HUDEP-2 (cell line): ENCODE data around the gene SETBP1.

ENCODE experiments used
- DNase-seq, 76 experiments: peaks; one replicate each; lab custom pipeline; 2025; ENCODE audit not compliant: unreplicated experiment in 76 of 76; lab: John Stamatoyannopoulos, UW

The SETBP1 gene

DNA sequence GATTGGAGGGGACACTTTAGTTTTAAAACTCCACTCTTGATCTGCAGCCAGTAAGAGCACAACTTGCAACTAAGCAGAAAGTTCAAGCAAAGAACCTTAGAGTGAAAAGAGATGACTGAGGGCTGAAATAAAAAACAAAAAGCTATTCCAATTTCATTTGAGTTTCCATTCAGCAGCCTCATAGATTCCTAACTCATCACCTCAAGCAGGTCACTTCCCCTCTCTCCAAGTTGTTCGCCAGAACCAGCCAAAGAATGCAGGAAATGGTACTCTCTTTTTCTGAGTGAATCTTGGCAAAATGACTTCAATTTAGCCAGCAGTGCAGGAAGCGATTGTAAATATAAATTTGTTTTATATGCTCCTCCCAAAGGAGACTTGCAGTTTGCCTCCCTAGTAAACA, 213.3 kb downstream of the SETBP1 start:
- DNase-seq, result no peak

DNA sequence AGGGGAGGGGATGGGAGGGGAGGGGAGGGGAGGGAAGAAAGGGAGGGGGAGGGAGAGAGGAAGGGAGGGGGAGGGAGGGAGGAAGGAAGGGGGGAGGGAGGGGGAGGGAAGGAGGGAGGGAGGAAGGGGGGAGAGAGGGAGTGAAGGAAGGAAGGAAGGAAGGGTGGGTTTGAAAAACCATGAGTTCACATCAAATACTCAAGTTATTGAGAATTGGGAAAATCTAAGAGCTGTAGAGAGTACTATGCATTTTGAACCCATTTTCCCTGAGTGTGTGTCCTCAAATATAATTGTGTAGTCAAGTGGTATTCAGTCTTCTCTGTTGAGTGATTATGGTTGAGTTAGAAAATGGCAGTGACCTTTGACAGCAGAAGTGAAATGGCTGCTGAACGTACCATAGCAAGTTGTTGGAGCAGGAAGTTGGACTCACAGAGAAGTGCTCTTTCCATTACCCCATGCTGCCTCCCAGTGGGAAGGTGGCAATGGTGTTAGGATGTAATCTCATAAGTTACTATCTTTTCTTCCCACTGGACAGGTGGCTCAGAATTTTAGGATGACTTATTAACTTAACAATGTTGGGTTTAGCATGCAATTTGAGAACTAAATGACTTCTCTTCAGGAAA, 214.6 kb downstream of the SETBP1 start:
- DNase-seq, result peak in 12 of 76 experiments; percentile 1 to 50 (median 21)

DNA sequence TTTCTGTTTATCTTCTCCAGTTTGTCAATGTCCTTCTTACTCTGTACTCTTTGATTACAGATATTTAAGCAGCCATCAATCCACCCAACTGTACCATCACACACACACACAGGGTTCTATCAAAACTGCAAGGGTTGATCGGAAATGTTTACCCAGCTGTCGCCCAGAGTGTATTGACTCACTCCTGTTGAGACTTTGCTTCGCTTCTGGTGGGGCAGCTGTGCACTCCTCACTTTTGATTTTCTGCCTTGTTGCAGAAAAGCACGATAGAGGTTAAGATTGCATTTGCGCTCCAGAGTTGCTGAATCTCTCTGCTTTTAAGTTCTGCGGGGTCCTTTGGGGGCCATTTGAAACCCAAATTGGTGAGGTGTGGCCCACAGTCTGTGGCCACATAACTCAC, 216.2 kb downstream of the SETBP1 start:
- no peak for DNase-seq

DNA sequence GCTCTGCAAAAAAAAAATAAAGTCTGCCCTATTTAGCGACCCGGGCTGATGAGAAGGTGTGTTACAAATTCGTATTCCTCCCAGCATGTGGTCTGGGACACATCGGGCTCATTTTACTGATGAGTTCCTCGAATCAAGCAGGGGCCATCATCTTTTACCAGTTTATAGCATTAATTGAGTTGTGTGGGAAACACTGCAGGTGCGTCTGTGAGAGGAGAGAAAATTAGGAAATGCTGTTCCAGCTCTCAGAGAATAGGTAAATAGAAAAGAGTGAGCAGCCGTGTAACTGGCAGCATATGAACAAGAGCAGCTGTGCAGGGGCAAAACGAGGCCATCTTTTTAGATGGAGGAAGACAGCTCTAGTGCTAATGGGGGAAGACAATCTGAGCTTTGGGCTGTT, 216.7 kb downstream of the SETBP1 start:
- DNase-seq, result no peak

DNA sequence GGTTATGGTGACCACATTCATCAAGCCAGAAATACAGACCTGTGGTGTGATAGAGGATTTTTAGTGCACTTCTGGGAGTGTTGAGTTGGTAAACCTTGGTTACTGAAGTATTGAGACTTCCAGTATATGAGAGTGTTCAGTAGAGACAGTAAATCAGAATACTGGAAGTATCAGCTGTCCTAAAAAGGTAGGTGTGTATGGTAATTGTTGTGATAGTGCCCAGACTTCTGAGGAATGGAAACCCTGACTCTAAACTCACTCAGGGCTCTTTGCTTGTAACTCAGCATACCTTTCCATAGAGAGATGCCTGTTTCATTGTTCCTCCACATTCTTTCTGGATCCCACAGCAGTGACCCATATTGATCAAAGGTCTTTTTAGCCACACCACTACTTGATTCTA, 217.1 kb downstream of the SETBP1 start:
- DNase-seq, result no peak

DNA sequence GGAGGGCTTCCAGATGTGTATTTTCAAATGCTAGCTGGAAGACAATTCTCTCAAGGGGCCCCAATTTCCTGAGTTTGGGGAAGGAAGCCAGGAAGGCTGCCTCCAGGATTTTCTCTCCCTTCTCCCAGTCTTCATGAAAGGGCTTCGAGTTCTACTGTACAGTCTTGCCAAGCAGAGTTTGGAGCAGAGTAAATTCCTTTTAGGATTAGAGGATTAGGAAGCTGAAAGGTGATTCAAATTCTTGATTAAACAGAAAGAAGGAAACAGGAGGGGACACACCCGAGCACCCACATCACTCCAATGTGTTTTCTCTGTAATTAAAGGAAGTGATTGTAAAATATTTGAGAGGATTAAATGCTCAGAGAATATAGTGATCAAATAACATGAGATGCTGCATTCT, 217.8 kb downstream of the SETBP1 start:
- no peak for DNase-seq

DNA sequence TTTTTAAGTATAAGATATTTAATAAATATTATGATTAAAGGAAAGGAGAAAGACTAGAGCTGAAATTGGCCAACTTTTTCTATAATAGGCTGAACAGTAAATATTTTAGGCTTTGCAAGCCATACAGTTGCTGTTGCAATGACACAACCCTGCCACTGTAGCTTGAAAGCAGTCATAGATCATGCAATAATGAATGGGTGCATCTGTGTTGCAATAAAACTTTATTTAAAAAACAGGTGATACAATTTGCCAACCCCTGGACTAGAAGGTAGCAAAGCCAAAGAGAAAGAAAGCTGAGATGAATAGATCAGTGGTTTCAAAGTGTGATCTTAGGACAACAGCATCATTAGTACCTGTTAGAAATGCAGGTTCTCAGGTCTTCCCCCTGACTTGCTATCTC, 219.1 kb downstream of the SETBP1 start:
- no peak for DNase-seq

DNA sequence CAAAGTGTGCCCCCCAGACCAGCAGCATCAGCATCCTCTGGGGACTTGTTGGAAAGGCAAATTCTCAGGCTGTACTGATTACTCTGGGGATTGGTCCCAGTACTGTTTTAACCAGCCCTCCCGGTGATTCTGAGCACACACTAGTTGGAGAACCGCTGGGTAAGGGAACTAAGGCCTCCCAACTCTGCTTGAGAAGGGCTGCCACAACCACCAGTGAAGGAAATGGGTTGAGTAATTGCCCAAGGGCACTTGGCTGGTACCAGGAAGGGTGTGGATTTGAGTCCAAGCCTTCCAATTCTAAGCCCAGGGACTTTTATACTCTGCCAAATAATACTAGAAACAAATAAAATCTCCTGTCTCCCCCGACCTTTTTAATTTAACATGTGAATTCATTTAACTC, 219.9 kb downstream of the SETBP1 start:
- DNase-seq, result no peak

DNA sequence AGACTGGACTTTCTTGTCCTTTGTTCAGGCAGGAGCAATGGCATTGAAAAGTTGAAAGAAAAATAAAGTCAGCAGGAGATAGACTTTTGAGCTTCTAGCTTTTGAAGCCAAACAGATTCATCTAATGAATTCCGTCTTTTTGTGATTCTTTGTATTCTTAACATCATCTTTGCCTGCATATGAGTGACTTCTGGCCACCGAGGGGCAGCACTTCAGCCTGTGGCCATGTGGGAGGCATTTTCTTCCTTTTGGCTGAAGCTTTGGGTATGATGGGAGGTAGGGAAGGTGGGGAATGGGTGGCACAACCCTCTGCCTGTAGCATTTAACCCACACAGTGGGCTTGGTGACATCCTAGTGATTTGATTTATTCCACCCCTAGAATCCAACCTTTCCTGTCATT, 220.6 kb downstream of the SETBP1 start:
- DNase-seq, result peak in 1 of 76 experiments; percentile 6

DNA sequence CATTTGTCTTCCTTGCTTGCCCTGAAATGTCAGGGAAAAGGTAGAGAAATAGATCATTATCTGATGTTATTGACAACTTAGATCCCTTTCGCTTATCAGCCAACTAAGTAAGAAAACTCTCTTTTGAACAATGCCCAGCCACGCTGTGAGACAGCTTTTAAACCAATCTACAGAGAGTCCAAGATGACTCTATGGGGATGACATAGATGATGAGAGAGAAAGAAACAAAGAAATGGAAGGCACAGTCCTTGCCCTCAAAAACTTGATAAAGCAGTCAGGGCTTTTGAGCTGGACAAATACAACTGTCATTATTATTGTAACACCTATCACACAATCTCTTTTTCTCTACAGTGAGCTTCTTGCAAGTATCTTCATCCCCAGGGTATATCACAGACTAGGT, 222.6 kb downstream of the SETBP1 start:
- no peak for DNase-seq

DNA sequence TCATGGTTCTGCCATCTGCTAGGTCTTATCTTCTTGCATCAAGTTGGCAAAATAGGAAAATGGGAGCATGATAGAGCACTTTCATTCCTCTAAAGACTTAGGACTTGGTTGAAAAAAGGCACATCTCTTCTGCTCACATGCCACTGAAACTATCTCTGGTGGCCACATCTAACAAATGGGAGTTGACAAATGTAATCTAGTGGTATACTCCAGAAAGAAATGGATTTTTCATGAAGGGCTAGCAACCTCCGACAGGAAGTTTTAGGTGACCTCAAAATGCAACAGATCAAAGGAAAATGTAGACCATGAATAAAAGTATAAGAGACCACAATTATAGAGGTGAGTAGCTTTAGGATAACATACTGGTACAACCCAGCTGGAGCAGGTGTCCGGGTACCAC, 224.1 kb downstream of the SETBP1 start:
- no peak for DNase-seq

DNA sequence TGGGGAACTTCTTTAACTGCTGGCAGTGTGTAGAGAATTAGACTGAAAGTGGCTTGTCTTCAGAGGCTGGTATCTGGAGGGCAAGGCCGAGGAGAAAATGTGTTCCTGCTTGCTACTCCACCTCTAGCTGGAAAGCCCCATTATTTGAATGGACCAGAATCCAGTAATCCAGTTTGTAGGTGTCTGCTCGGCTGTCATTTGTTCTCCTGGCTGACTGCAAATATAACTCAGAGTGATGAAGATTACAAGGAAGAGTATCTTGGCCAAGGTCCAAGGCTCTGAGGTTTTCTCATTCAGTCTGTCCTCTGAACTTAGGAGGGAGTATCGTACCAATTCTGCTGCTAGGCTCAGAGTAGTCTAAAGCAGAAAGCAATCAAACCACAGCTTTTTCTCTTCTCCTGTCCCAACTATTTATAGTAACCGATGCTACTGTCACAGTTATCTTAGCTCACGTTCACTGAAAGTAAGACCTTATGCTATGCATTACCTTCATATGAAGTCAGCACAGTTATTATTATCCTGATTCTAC, 228.6 kb downstream of the SETBP1 start:
- peak in 2 of 76 experiments; percentile 11 to 12 for DNase-seq

DNA sequence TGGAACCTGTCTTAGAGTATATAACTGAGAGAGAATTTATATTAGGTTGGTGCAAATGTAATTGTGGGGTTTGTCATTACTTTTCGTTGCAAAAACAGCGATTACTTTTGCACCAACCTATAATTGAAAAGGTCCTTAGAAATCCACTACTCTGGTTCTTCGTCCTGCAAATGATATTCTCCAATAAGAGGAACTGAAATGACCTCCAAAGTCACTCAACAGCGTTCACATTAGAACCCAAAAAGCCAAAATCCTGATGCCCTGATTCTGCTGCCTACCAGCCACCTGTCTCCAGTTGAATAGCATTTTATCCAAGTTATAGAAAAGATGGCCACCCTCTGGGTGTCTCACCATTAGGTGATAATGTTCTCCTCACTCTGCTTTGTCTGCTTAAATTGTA, 230.6 kb downstream of the SETBP1 start:
- DNase-seq, result no peak

DNA sequence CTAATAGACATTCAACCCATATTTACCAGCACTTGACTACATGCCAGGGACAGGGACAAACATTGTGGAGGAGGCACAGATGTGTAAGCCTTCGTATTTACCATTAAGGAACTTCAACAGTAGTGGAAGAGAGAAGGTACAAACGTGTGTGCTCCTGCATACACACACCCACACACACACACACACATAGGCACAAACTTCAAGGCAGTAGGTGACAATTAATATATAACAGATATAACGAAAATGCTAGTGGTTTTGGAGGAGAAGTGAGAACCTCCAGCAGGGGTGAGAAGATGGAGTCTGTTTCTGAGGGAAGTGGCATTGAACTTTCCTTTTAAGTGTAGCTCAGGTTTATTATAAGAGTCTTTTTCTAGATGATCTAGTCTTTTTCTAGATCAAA, 231.1 kb downstream of the SETBP1 start:
- DNase-seq, result no peak

DNA sequence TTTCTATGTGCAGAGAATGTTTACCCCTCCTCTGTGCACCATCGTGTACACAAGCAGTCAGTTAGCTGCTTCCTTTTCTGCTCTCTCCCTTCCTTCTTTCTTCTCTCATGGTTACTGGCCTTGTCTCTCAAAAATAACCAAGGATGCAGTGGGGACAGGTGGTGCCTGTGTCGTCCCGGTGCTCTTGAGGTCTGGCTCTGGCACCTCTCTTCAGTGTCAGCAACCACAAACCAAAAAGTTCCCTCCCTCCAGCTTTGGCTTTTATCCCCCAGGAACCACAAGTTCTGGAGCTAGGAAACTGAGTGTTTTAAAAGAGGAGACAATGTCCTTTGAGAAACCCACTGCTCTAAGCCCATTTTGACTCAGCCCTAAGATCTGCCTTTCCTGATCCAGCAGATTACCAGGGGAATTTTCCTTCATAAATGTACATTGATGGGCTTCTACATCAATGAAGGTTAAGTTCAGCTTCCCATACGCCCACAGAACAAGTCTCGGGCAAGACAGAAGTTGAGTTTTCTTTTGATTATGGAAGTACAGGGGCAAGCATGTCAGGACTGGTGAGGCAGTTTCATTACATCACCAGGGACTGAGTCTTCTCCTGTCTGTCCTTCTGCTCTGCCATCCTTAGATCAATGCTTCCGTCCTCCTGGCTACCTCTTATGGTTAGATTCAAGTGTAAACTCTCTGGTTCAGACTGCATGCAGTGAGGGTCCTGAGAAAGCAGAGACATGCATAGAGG, 232.2 kb downstream of the SETBP1 start:
- DNase-seq, result no peak

DNA sequence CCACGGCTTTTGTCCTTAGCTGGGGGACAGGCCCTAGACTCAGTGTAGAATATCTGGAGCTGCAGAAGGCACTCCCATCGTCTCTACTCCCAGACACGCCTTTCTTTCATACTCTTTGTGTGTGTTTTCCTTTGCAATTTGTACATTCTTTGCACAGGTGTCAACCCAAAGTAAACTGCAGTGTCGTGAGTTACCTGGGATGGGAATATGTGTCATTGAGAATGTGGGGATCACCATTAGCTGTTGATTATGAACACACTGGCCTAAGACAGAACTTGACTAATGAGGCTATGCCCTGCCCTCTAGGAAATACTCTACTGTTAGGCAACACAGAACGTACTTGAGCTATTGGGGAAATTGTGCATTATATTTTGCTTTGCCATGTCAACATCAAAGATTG, 233.3 kb downstream of the SETBP1 start:
- no peak for DNase-seq

DNA sequence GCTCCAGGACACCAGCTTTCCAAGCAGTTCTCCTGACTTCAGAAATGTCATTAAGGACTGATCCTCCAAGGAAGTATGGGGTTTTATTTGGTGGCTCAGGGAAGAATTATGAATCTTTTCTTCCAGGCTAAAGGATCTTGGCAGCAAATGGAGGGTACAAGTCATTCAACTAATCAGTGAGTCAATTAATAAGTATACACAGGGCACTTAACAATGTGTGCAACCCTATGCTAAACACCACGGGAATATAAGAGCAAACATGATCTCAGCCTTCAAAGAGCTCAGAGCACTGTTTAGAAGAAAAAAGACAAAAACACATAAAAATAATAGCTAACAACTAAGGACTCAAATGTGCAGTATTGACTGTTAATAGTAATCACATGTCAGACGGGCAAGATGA, 234.5 kb downstream of the SETBP1 start:
- no peak for DNase-seq

DNA sequence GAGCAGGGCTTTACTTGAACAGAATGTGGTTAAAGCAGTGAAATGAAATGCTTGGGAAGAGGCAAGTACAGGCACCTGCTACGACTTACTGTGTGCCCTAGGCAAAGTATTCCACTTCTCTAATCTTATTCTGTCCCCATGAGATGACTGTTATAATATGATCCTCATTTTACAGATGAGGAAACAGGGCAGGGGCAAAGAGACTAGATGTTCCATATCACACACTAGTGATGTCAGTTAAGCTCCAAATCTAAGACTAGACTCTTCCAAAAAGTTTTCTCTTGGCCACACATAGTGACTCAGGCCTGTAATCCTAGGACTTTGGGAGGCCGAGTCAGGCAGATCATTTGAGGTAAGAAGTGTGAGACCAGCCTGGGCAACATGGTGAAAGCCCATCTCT, 235.0 kb downstream of the SETBP1 start:
- DNase-seq, result no peak

DNA sequence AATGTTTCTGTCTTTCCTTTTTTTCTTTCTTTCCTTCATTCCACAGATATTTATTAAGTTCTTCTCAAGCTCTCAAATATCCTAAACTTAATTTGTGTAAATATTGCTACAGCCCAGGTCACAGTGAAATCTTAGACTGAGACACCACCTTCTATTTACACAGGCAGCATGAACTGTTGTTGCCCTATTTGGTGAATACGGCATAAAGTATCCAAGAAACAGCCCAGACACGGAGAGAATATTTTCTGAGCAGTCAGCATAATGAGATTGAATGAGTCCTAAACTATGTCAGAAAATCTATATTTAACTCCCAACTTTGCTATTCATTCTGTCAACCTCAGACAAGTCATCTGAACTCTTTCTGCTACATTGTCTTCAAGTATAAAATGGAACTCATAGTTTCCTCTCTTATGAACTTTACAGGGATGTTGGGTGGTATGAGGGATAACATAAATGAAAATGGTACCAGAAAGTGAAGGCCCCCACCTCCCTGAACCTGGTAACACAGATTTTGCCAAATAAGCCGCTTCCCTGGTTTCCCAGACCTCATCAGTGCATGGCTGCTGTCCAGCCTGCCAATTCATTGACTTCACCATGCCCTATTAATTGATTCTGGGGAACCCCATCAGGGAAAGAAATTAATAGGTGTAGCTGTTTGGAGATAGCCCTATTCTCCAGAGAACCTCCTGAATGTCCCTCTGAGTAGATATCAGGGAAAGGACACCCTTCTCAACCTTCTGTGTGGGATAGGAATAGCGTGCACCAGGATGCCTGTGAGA, 235.9 kb downstream of the SETBP1 start:
- no peak for DNase-seq

DNA sequence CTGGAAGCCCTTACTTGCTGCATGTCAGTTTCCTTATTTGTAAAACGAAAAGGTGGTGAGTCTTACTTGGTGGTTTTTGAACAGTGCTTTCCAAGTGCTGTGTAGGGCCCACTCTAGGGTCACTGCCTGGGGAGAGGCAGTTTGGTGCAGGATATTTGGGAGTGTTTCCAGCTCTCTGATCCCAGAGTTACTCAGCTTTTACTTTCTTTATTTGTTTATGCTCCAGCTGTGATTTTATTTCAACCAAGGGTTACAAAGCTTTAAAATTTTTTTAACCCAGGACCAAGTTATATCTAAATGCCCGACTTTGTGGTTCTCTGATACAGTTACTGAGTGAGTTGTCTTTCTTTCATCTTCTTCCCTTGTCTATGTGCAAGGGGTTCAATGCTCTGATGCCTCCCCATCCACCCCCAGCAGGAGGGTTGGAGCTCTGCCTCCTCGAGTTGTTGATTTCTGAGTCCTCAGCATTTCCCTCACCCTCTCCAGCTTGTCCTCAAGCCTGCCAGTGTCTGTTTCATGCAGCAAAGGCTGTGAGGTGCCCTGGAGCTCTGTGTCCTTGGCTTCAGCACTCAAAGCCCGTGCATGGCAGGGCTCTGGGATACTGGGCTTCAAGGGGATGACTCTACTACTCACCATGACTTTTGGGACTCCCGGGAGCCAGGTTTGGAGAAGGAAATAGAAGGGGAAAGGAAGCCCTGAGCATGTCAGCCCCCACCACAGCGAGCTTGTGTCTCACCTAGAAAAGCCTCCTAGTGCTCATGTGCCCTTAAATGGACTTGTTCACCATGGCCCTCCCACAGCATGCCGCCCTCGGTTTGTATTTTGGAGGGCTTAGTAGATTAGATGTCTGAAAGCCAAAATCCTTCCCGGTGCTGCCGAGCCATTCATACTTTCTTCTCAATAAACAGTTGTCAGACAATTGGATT, 236.8 kb downstream of the SETBP1 start:
- DNase-seq, result no peak

DNA sequence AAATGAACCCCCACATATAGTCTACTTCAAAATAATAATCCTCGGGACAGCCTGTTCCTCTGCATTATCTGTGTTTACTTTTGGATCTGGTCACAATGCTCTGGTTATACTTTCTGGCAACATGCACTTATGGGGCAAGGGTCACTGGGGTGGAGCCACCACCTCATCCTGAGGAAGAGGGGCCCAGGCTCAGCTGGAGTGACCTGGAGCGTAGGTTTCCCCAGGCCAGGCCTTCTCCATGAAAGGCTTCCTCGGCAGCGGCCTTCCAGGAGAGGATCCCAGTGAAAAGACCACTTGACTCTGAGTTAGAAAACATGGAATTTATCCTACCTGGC, 237.4 kb downstream of the SETBP1 start:
- DNase-seq, result no peak
